SK-N-MC (cell line): ENCODE results near the gene PTTG1IP2.

Experiments used
- DNase-seq: peaks from one replicate; pipeline ENCODE4 v3.0.0-alpha.2; 2011; ENCODE audit warnings: low read depth, low spot score
- H3K27ac ChIP-seq: fragments of 200-600 bp; sonication (generic); 2 replicates; pipeline ENCODE4 v1.5.1; 2016; ENCODE audit warnings: mixed run types
- H3K36me3 ChIP-seq: fragments of 200-600 bp; sonication (generic); 2 replicates; pipeline ENCODE4 v1.6.1; 2017; ENCODE audit warnings: antibody characterized with exemption, low read length, mixed read lengths; ENCODE audit not compliant: insufficient read depth
- H3K4me3 ChIP-seq: fragments of 200-600 bp; sonication (generic); 2 replicates; pipeline ENCODE4 v1.5.1; 2016
- H3K9ac ChIP-seq: fragments of 200-600 bp; sonication (generic); 2 replicates; pipeline ENCODE4 v1.8.0; 2017; ENCODE audit warnings: mixed run types, mixed read lengths; ENCODE audit not compliant: insufficient read length
- H3K9me3 ChIP-seq: fragments of 200-600 bp; sonication (generic); 2 replicates; pipeline ENCODE4 v1.6.1; 2017; ENCODE audit warnings: low read depth, mild to moderate bottlenecking, antibody characterized with exemption, low read length, moderate library complexity, mixed read lengths
- EZH2 ChIP-seq: fragments of 200-600 bp; sonication (generic); IDR thresholded peaks from one replicate; pipeline ENCODE4 v1.6.1; 2017; ENCODE audit warnings: antibody characterized with exemption
- FOXP2 ChIP-seq: optimal IDR thresholded peaks from 2 replicates; pipeline ENCODE3; 2011; ENCODE audit warnings: mild to moderate bottlenecking, moderate library complexity; ENCODE audit not compliant: insufficient read depth; ENCODE audit errors: extremely low read length, control extremely low read depth
- POLR2AphosphoS5 ChIP-seq: IDR thresholded peaks from 2 replicates; pipeline ENCODE4 v1.6.1; 2012; ENCODE audit warnings: mild to moderate bottlenecking, low read depth, low read length, borderline replicate concordance

Gene PTTG1IP2

GRCh38 chr7:90465816-90466215 is 3.6 kb upstream of the PTTG1IP2 start:
- Histone ChIP-seq H3K9ac (no peak overlapping the region), H3K36me3 (no peaks in the 10 kb centered on the region), H3K4me3 (no peak overlapping the region), H3K9me3 (0 out of 2 replicates have a peak, but pooled peaks cover 3% of the 10 kb centered on the region), H3K27ac (no peak overlapping the region)
- TF ChIP-seq FOXP2 (no peak), POLR2AphosphoS5 (no peak), EZH2 (no peak)
- no peak for DNase-seq

DNA sequence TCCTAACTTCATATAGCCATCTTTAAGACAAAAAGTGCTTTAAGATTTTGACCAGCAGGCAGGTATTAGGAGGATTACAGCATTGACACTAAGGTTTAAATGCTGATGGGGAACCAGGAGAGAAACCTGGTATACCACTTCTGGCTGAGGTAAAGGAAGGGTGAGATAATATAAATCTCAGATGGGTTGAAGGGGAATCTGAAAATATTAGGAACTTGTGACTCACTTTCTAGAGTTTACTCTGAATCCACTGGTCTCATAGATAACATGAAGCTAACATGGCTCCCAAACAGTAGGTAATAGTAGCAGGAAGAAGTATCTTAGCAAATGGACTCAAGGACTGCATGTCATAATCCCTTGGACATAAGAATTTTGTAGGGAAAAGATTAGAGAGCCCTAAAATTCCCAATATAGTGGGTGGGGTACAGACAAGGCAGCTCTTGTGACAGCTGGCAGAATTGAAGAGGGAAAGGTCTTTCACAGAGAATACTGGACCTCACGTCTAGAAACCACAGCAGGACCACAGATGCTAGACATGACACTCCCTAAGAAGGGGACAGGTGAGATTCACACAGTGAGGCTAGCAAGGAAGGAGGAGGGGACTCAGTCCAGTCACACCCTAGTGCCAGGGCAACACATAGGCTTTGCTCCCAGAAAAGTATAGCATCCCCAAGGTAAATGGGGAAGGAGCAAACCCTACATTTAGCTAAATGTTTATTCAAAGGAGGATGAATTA is 3.5 kb downstream of the PTTG1IP2 start:
- H3K4me3 ChIP-seq = no peak overlapping the region
- no peaks in the 10 kb centered on the region for H3K36me3 ChIP-seq
- H3K27ac ChIP-seq = no peak overlapping the region
- H3K9me3 ChIP-seq = no peaks in the 10 kb centered on the region
- TF ChIP-seq FOXP2 (no peak), EZH2 (no peak), POLR2AphosphoS5 (no peak)
- no peak for DNase-seq
- H3K9ac ChIP-seq = no peak overlapping the region

DNA sequence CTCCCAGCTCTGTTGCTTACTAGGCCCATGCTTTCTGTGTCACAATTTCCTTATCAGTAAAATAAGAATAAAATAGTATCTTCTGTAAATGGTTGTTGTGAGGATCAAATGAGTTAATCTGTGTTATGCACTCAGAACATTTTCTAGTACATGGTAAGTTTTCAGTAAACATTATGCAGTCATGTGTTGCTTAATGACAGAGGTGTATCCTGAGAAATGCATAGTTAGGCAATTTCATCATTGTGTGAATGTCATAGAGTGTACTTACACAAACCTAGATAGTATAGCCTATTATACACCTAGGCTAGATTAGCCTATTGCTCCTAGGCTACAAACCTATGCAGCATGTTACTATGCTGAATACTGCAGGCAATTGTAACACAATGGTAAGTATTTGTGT is 4.4 kb downstream of the PTTG1IP2 start:
- Histone ChIP-seq H3K9ac (no peak overlapping the region), H3K9me3 (no peaks in the 10 kb centered on the region), H3K4me3 (no peak overlapping the region), H3K27ac (no peak overlapping the region), H3K36me3 (no peaks in the 10 kb centered on the region)
- TF ChIP-seq EZH2 (no peak), POLR2AphosphoS5 (no peak), FOXP2 (no peak)
- DNase-seq = no peak

DNA sequence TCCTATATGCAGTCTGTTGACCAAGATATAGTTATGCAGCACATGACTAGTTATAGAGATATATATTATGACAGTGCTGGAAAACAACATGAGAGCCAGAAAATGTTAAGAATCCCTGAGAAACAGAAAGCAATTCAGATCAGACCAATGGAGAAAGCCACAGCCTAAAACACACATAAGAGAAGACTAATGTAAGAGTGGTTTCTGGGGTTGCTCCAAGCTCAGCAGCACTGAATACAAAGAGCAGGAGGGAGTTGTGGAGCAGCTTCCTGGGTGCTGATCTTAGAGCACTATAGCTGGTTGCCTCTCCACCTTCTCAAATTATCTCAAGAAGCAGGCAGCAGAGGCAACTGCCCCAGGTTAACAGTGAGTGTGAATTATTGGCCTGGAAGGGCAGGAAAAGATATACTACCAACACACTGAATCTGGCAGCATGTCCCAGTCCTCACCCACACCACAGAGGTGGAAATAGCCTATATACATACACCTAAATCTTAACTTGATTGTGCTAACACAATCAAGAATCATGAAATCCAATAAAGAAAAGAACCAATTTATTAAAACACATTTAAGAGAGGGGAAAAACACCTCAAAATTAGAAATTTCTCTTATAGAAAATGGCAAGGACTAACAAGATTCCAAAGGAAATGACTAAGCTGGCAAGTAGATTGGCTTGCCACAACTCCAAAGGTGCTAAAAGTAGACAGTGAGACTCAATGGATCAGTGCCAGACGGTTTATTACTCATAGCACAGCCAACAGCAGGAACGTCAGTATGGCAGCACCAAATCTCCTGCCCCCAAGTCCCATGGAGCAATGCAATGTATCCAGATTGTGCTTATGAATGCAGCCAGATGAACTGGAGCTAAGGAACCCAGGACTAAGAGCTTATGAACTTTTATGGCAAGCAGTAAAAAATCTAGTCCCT is 5.1 kb downstream of the PTTG1IP2 start:
- H3K4me3 ChIP-seq = no peak overlapping the region
- no peaks in the 10 kb centered on the region for H3K9me3 ChIP-seq
- TF ChIP-seq EZH2 (no peak), FOXP2 (no peak), POLR2AphosphoS5 (no peak)
- H3K36me3 ChIP-seq = no peaks in the 10 kb centered on the region
- no peak overlapping the region for H3K9ac ChIP-seq
- no peak overlapping the region for H3K27ac ChIP-seq
- DNase-seq = no peak

DNA sequence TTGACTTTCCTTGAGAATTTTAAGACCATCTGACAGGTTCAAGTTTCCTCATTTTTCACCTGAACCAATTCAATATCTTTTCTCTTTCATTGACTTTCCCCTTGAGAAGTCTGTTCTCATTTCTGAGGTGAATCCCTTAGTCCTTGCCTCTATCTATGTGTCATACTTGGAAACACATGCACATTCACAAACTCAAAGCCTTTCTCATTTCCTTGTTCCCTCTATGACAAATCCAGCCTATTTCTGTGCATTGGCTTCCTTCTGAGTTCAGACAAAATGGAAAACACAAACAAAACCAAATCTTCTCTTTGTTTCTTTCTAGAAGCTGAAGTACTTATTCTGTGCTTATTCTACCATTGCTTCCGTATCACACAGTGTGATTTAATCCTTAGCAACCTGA is 13.8 kb downstream of the PTTG1IP2 start:
- Histone ChIP-seq H3K27ac (no peak overlapping the region), H3K4me3 (no peak overlapping the region), H3K36me3 (no peaks in the 10 kb centered on the region), H3K9me3 (0 out of 2 replicates have a peak, but pooled peaks cover 3% of the 10 kb centered on the region), H3K9ac (no peak overlapping the region)
- DNase-seq = no peak
- no peak for TF ChIP-seq POLR2AphosphoS5
- no peak for TF ChIP-seq EZH2
- no peak for TF ChIP-seq FOXP2

DNA sequence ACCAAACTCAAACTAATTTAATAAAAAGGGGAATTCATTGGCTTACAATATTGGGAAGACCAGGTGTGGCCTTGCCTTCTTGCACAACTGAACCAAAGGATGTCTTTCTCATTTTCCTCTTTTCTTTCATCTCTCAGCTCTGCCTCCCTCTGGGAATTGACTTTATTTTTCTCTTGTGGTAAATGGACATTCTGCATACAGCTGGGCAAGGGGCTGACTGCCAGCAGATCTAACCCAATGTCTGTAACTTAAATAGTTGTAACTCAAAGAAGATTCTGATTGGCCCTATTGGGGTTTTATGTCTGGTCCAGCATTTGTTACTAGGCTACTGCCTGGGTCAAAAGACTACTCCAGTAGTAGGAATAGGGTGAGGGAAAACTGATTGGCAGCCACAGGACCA is 15.3 kb downstream of the PTTG1IP2 start:
- TF ChIP-seq EZH2 = no peak
- TF ChIP-seq FOXP2 = no peak
- TF ChIP-seq POLR2AphosphoS5 = no peak
- Histone ChIP-seq H3K9me3 (0 out of 2 replicates have a peak, but pooled peaks cover 6% of the 10 kb centered on the region), H3K27ac (no peak overlapping the region), H3K36me3 (no peaks in the 10 kb centered on the region), H3K9ac (no peak overlapping the region), H3K4me3 (no peak overlapping the region)
- DNase-seq = no peak

DNA sequence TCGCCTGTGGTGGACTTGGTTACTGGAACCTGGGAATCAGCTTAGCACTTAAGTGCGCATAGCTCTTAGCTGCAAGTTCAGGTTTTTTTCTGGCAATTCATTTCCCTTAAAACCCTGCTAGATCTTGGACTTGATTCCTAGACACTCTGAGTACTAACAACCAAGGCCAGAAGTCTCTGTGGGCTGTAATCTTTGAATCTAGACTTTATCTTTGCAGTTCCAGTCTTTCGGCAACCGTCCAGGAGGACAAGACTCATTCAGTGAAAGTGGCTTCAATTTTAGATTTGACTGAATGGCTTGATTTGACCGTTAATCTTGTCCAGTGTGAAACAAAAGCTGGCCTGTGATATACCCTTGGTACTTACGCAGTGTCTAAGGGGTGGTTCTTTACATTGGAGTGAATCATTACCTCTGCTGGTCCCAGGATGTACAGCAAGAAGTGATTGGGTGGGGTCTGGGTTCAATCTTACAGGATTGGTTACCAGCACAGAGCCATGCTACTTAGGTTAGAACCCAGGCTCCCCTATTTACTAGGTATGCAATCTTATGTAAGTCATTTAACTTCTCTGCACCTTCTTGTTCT is 16.4 kb downstream of the PTTG1IP2 start:
- Histone ChIP-seq H3K36me3 (no peaks in the 10 kb centered on the region), H3K9me3 (0 out of 2 replicates have a peak, but pooled peaks cover 6% of the 10 kb centered on the region), H3K9ac (no peak overlapping the region), H3K4me3 (no peak overlapping the region), H3K27ac (no peak overlapping the region)
- DNase-seq = no peak
- no peak for TF ChIP-seq POLR2AphosphoS5
- TF ChIP-seq EZH2 = no peak
- TF ChIP-seq FOXP2 = no peak

- TF ChIP-seq EZH2 = no peak
- no peak for TF ChIP-seq POLR2AphosphoS5
- no peak for TF ChIP-seq FOXP2
- H3K9ac ChIP-seq = peak overlapping the region; percentile 17
- H3K9me3 ChIP-seq = 0 out of 2 replicates have a peak, but pooled peaks cover 6% of the 10 kb centered on the region
- no peak for DNase-seq
- H3K36me3 ChIP-seq = no peaks in the 10 kb centered on the region
- no peak overlapping the region for H3K27ac ChIP-seq
- H3K4me3 ChIP-seq = no peak overlapping the region
Measured at GRCh38 chr7:90487808-90488207, 18.4 kb downstream of the PTTG1IP2 start.
